ENCODE results near the gene FKBP1A. TPM values are rescaled to one million over a fixed set of nuclear protein-coding genes. Genes with fewer than 3 reads are reported as not detected.

Gene FKBP1A
- total RNA-seq: 100 to 1,000 TPM; 115 to 191 (median 128) TPM

DNA sequence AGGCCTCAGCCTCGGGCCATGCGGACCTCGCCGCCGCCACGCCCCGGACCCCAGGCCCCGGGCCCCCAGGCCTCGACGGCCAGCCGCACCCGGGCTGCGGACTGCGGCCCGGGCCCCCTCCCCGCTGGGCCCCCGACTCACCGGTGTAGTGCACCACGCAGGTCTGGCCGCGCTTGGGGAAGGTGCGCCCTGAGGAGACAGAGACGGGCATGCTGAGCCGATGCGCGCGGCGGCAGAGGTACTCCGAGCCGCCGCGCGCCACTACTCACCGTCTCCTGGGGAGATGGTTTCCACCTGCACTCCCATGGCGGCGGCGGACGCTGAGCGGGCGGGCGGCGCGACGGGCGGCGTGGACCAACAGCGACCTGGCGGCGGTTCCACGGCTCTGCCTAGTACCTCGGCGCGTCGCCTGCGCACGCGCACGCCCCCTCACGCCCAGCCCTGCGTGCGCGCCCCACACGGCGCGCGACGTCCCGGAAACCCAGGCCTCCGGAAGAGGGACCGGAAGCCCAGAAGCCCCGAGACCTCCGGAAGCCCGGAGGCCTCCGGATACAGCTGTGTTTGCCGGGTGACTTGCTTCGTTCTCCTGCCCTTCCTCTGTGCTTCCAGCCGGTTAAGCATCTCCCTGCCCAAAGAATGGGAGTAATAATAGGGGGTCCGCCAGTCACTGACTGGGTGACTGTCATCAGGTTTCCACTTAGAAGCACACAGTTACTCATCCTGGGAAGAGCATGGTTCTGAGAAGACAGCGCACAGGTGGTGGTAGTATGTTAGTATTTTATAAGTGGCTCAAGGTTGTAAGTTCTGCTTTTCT is at the start of gene FKBP1A:
FKBP1A (minus strand) TSS at position 362 of the 814 bp plus-strand sequence; CDS start at position 306, 56 bp downstream.
- peak in 1 of 3 donors; percentile 10 for TF ChIP-seq CTCF (IDR thresholded peaks at IDR 0.05)
- no peak for TF ChIP-seq POLR2A (IDR thresholded peaks at IDR 0.05)
- peak; percentile 49 to 82 (median 76) for TF ChIP-seq POLR2AphosphoS5 (IDR thresholded peaks at IDR 0.05)
- H3K4me1 ChIP-seq: peaks cover 3 to 25% of the 10 kb centered on the region in 2 donors
- DNase-seq (ENCODE audit: low spot score in 2 of 2): peak; percentile 83 to 86

GRCh38 chr20:1442304-1442703 is 49.5 kb upstream of the FKBP1A start:
- Histone ChIP-seq H3K36me3 (peaks cover 18% of the 10 kb centered on the region), H3K27ac (no peak overlapping the region), H3K27me3 (no peaks in the 10 kb centered on the region), H3K9me3 (no peaks in the 10 kb centered on the region), H3K4me3 (no peak overlapping the region), H3K4me1 (no peaks in the 10 kb centered on the region)
- intact Hi-C loops (cut with DNase I; ENCODE audit: low total_unique reads): loop anchor here (10.0 kb wide), 1 partner anchor 138 kb away; no protein-coding TSS in a partner anchor
- TF ChIP-seq POLR2AphosphoS5 (IDR thresholded peaks at IDR 0.05) (no peak), POLR2A (IDR thresholded peaks at IDR 0.05) (no peak), CTCF (IDR thresholded peaks at IDR 0.05) (no peak)
- no peak for DNase-seq (ENCODE audit: low spot score in 2 of 2)

More for the DNA sequence above, at the start of gene FKBP1A:
- Histone ChIP-seq H3K27me3 (no peaks in the 10 kb centered on the region), H3K9me3 (no peaks in the 10 kb centered on the region), H3K36me3 (no peaks in the 10 kb centered on the region), H3K4me3 (peak within 1 kb of the TSS; percentile 69 to 98 (median 91)), H3K27ac (peak within 1 kb of the TSS; percentile 79 to 91)
- intact Hi-C loops (cut with DNase I; ENCODE audit: low total_unique reads): loop anchor here (5.0 kb wide), 1 partner anchor 66 kb away; the partner anchor contains the start of gene SDCBP2

GRCh38 chr20:1441133-1441532 is 48.3 kb upstream of the FKBP1A start:
- H3K4me1 ChIP-seq: no peaks in the 10 kb centered on the region
- peaks cover 9% of the 10 kb centered on the region for H3K36me3 ChIP-seq
- H3K27me3 ChIP-seq: no peaks in the 10 kb centered on the region
- H3K4me3 ChIP-seq: no peak overlapping the region
- TF ChIP-seq POLR2AphosphoS5 (IDR thresholded peaks at IDR 0.05) (no peak), POLR2A (IDR thresholded peaks at IDR 0.05) (no peak), CTCF (IDR thresholded peaks at IDR 0.05) (no peak)
- H3K27ac ChIP-seq: no peak overlapping the region
- DNase-seq (ENCODE audit: low spot score in 2 of 2): no peak
- no peaks in the 10 kb centered on the region for H3K9me3 ChIP-seq
- intact Hi-C loops (cut with DNase I; ENCODE audit: low total_unique reads): loop anchor here (10.0 kb wide), 1 partner anchor 136 kb away; no protein-coding TSS in a partner anchor

DNA sequence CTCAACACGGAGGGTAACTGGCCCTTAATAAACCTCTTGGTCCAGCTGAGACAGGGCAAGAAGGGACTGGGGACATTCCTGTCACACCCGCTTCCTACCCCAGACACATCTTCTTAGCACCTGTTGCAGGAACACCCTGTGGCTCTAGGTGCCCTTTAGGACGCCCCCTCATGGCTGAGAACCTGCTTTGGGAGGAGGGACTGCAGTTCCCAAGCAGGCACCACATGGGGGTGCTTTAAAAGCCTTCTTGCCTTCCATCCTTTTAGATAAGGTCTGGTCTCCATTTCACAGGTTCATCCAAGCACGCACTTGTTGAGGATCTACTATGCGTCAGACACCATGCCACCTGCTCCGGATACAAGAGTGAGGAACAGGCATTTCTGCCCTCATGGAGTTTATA is 47.2 kb upstream of the FKBP1A start:
- H3K36me3 ChIP-seq: no peaks in the 10 kb centered on the region
- no peaks in the 10 kb centered on the region for H3K27me3 ChIP-seq
- no peak for DNase-seq (ENCODE audit: low spot score in 2 of 2)
- H3K4me3 ChIP-seq: no peak overlapping the region
- intact Hi-C loops (cut with DNase I; ENCODE audit: low total_unique reads): loop anchor here (10.0 kb wide), 1 partner anchor 135 kb away; no protein-coding TSS in a partner anchor
- no peaks in the 10 kb centered on the region for H3K4me1 ChIP-seq
- H3K9me3 ChIP-seq: no peaks in the 10 kb centered on the region
- no peak for TF ChIP-seq POLR2AphosphoS5 (IDR thresholded peaks at IDR 0.05)
- no peak overlapping the region for H3K27ac ChIP-seq

- H3K27me3 ChIP-seq: no peaks in the 10 kb centered on the region
- no peak overlapping the region for H3K4me3 ChIP-seq
- H3K27ac ChIP-seq: no peak overlapping the region
- no peaks in the 10 kb centered on the region for H3K4me1 ChIP-seq
- TF ChIP-seq POLR2AphosphoS5 (IDR thresholded peaks at IDR 0.05) (no peak), POLR2A (IDR thresholded peaks at IDR 0.05) (no peak), CTCF (IDR thresholded peaks at IDR 0.05) (no peak)
- intact Hi-C loops (cut with DNase I; ENCODE audit: low total_unique reads): no loop called here
- no peak for DNase-seq (ENCODE audit: low spot score in 2 of 2)
- H3K36me3 ChIP-seq: no peaks in the 10 kb centered on the region
- no peaks in the 10 kb centered on the region for H3K9me3 ChIP-seq
Measured at GRCh38 chr20:1438361-1438760, 45.5 kb upstream of the FKBP1A start.
